Measurements from ENCODE around the gene SLC5A1.

GRCh38 chr22:32052244-32052643 is 9.2 kb downstream of the SLC5A1 start:
- no peak for TF ChIP-seq EP300 (IDR thresholded peaks at IDR 0.05; ENCODE audit: borderline replicate concordance)
- no peak for TF ChIP-seq CEBPB (IDR thresholded peaks at IDR 0.05)
- no peak for TF ChIP-seq RAD21 (IDR thresholded peaks at IDR 0.05; ENCODE audit: low read depth)
- TF ChIP-seq EGR1 (IDR thresholded peaks at IDR 0.05): no peak

Measured in Ishikawa (cell line).